PFSK-1 (cell line): Measurements from ENCODE around the gene RCSD1.

Experiments
- FOXP2 ChIP-seq: optimal IDR thresholded peaks from 2 replicates; pipeline ENCODE3; 2011; ENCODE audit warnings: borderline replicate concordance, control low read depth, inconsistent platforms; ENCODE audit not compliant: insufficient read depth; ENCODE audit errors: extremely low read length, extremely low read depth
- SIN3A ChIP-seq: IDR thresholded peaks from 2 replicates; pipeline ENCODE4 v1.6.1; 2012; ENCODE audit warnings: mild to moderate bottlenecking, low read length, moderate library complexity, borderline replicate concordance; ENCODE audit not compliant: insufficient read depth

DNA sequence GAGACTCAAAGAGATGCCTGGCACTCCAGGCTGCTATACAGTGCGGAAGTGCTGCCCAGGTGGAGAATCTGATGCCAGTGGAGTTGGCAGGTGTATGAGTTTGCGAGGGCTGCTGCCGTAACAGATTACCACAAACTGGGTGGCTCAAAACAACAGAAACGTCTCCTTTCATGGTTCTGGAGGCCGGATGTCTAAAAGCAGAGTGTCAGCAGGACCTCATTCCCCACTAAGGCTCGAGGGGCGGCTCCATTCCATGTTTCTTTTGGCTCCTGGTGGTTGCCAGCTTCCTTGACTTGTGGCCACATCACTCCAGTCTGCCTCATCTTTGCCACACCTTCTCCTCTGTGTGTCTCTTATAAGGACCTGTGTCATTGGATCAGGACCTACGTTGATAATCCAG is 10.0 kb downstream of the RCSD1 start:
- TF ChIP-seq FOXP2 (no peak), SIN3A (no peak)
